GM12864 (cell line): Measurements from ENCODE around the gene ROS1.
A peak's percentile ranks its signal among the peaks of the same experiment; 100 is the strongest.

Source experiments
- DNase-seq: peaks from one replicate; pipeline ENCODE4 v3.0.0-alpha.2; 2011; ENCODE audit warnings: low read depth
- H3K4me3 ChIP-seq: 2 replicates; pipeline ENCODE4 v1.5.1; 2011; ENCODE audit warnings: mild to moderate bottlenecking, low read depth, low read length, control low read depth
- CTCF ChIP-seq: IDR thresholded peaks from 2 replicates; pipeline ENCODE4 v1.5.1; 2011; ENCODE audit warnings: low read depth, mild to moderate bottlenecking, moderate library complexity, low read length, control low read depth, inconsistent platforms; ENCODE audit errors: missing control alignments

Gene ROS1

GRCh38 chr6:117270055-117270842, 155.5 kb downstream of the ROS1 start:
- DNase-seq, result no peak
- no peak for TF ChIP-seq CTCF
- H3K4me3 ChIP-seq, result no peak overlapping the region

- H3K4me3 ChIP-seq, result no peak overlapping the region
- no peak for DNase-seq
- no peak for TF ChIP-seq CTCF
Observed at GRCh38 chr6:117269638-117270054, 156.1 kb downstream of the ROS1 start.

- no peak overlapping the region for H3K4me3 ChIP-seq
- TF ChIP-seq CTCF, result no peak
- DNase-seq, result no peak
Observed at GRCh38 chr6:117268924-117269323, 156.8 kb downstream of the ROS1 start.

GRCh38 chr6:117267766-117268534, 157.8 kb downstream of the ROS1 start:
- peak; percentile 21 for TF ChIP-seq CTCF
- DNase-seq, result no peak
- no peak overlapping the region for H3K4me3 ChIP-seq

GRCh38 chr6:117267054-117267347, 158.7 kb downstream of the ROS1 start:
- no peak for TF ChIP-seq CTCF
- no peak for DNase-seq
- no peak overlapping the region for H3K4me3 ChIP-seq

- no peak for DNase-seq
- TF ChIP-seq CTCF, result no peak
- no peak overlapping the region for H3K4me3 ChIP-seq
Observed at GRCh38 chr6:117266257-117267053, 159.3 kb downstream of the ROS1 start.
